NCI-H2081 treated with DMSO at 0.1 percent for 48 hours (cell line): ENCODE data around the gene SIDT2.
"Not testable (repeated sequence)": the region's sequence is repeated elsewhere in the genome, so short reads cannot be mapped to it uniquely, and the experiment has no call there.

Source experiments
- DNase-seq: peaks from one replicate; lab custom pipeline; 2025; lab: John Stamatoyannopoulos, UW

The SIDT2 gene

DNA sequence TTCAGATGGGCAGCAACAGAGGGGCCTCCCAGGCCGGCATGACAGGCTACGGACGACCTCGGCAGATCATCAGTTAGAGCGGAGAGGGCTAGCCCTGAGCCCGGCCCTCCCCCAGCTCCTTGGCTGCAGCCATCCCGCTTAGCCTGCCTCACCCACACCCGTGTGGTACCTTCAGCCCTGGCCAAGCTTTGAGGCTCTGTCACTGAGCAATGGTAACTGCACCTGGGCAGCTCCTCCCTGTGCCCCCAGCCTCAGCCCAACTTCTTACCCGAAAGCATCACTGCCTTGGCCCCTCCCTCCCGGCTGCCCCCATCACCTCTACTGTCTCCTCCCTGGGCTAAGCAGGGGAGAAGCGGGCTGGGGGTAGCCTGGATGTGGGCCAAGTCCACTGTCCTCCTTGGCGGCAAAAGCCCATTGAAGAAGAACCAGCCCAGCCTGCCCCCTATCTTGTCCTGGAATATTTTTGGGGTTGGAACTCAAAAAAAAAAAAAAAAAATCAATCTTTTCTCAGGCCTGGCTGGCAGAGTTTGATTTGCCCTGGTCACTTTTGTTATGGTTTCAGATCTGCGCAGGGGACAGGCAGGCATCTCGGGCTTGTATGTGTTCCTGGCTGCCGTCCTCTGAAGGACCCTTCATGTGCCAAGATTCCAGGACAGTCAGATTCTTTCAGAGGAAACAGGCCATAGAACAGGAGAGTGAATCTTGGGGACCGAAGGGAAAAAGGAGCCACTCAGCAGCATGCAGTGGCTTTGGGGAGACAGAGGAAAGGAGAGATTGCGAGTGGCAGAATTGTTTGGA is 25.9 kb downstream of the SIDT2 start:
- DNase-seq = no peak

DNA sequence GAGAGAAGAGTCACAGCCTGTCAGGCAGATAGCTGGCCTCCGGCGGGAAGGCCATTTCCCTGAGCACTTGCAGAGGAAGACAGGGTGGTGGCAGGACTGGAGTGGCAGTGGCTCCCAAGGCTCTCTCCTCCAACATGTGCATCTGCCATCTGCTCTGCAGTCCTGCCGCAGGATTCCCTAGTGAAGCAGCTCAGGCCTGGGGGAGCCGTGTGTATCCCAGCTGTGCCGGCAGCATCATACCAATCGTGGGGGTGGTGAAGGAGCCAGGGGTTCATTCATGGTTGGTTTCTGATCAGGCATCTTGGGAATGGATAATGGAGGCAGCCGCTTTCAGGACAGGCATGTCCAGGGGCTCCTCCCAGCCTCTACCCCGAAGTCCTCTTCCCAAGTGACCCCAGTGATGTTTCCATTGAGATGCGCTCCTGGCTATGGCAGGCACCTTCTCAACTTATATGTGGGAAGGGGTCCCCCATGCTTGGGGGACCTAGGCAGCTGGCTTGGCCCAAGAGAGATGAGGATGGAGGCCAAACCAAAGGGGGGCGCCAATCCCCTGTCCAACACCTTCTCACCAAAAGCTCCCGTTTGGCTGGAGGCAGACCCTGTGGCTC is 26.8 kb downstream of the SIDT2 start:
- DNase-seq = no peak

DNA sequence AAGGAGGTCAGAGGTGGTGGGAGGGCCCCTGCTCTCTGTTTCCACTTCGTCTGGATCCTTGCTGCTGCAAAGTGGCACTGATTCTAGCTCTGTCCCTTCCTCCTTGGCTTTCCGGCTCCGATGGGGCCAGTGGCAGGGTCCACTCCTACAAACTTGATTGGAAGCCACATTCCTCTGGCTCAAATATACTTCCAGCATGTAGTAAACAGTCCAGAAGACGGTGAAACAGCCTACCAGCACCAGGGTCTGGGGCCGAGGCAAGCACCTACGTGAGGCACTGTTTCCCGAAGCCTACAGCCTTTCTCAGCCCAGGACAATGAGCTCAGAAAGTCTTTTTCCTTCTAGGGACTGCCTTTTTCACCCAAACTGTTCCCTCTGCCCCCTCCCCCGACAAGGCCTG is 27.6 kb downstream of the SIDT2 start:
- DNase-seq = not testable (repeated sequence)

DNA sequence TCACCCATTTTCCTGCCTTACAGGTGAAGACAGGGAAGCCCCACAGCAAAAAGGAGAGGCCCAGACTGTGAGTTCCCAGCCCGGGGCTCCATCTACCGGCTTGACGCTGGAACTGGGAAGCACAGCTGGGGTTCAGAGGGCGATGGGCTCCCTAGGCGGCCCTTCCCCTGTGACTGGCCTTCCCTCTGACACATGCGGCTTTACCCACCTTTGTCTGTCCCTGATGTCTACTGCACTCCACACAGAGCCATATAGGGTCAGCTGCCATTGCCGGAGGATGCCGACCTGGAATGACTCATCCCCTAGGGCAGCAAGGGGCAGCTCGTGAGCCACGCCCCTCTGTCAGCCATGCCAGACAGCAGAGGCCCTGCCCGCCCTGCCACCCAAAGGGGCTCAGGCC is 28.3 kb downstream of the SIDT2 start:
- DNase-seq = not testable (repeated sequence)

DNA sequence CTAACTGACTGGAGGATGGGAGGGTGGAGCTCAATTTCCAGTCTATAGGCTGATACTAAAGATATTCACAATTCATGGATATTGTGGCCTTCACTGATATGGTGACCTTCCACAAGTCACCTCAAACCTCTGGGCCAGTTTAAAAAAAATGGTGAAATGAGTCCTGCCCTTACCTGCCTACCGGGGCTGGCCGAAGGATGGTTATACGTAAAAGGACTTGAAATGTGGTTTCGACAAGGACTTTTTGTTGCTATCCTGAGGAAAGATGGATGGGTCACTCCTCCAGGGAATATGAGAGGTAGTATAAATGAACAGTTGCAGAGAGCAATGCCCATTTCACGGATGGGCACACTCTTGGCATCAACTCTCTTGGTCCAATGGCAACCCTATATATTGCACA is 28.9 kb downstream of the SIDT2 start:
- DNase-seq = not testable (repeated sequence)

DNA sequence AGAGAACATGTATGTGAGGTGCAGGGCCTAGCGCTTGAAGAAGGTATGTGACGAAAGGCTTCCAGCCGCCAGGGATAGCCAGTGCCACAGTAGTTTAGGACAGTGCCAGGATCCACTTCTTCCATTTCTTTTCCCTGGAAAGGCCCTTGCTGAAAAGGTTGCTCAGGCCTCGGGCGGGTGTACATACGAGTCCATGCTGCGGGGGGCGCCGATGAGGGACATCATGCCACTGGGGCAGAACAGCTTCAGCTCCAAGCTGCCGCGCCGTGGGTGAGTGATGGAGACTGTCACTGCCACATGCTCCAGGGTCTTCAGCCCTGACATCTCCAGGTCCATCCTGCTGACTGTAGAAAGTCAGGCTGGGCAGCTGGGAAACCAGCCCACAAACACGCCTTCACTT is 30.2 kb downstream of the SIDT2 start:
- not testable (repeated sequence) for DNase-seq

DNA sequence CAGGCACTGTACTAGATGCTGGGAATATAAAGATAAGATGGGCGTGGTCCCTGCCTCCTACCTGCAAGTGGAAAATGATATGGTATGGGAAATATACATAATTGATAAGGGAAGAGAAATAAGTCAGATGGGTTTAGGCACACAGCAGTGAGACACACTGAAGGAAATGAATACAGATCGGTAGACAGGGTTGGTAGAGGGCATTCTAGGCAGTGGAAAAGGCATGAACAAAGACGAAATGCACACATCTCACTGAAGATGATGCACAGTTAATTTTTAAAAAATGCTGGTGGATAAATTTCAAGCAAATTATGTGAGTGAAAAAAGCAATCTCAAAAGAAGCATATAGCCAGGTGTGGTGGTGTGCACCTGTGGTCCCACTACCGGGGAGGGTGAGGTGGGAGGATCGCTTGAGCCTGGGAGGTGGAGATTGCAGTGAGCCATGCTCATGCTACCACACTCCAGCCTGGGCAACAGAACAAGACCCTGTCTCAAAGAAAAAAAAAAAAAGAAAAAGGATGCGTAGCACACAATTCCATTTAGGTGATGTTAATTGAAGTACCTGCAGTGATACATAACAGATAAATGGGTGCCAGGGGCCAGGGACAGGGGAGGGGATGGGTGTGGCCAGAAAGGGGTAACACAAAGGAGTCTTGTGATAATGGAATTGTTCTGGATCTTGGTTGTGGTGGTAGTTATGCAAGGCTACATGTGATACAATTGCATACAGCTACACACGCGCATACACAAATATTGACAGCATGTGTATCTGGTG is 31.0 kb downstream of the SIDT2 start:
- not testable (repeated sequence) for DNase-seq

- DNase-seq = no peak
These were observed 32.1 kb downstream of the SIDT2 start for GRCh38 chr11:117210620-117211019.

GRCh38 chr11:117212697-117213355 is 34.3 kb downstream of the SIDT2 start:
- no peak for DNase-seq

DNA sequence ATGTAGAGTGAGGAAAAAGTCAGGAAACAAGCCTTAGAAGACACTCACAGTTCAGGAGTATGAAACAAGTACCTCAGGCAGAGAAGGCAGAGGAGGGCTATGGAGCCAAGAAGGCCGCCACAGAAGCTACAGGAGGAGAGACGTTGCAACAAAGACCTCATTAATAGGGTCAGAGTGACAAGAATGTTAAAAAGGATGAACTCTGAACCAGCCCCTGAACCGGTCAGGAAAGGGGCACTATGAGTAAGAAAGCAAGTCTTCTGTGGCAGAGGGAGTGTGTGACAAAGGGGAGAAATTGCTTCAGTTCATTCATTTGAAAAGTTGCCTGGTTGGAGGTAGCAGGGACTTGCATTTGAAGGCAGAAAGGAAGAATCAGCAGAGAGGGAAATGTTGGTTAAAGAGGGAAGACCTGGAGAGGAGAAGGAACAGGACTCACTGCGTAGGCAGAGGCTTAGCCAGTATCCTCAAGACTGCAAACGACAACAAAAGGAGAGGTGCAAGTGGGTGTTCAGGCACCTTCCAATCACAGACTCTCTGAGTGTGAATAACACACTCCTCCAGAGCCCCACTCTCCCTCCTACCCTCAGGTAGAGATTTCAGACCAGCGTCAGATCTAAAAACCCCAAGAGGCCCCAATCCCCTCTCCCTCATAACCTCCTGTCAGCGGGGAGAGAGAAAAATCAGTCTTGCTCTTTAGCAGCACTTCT is 36.0 kb downstream of the SIDT2 start:
- no peak for DNase-seq

DNA sequence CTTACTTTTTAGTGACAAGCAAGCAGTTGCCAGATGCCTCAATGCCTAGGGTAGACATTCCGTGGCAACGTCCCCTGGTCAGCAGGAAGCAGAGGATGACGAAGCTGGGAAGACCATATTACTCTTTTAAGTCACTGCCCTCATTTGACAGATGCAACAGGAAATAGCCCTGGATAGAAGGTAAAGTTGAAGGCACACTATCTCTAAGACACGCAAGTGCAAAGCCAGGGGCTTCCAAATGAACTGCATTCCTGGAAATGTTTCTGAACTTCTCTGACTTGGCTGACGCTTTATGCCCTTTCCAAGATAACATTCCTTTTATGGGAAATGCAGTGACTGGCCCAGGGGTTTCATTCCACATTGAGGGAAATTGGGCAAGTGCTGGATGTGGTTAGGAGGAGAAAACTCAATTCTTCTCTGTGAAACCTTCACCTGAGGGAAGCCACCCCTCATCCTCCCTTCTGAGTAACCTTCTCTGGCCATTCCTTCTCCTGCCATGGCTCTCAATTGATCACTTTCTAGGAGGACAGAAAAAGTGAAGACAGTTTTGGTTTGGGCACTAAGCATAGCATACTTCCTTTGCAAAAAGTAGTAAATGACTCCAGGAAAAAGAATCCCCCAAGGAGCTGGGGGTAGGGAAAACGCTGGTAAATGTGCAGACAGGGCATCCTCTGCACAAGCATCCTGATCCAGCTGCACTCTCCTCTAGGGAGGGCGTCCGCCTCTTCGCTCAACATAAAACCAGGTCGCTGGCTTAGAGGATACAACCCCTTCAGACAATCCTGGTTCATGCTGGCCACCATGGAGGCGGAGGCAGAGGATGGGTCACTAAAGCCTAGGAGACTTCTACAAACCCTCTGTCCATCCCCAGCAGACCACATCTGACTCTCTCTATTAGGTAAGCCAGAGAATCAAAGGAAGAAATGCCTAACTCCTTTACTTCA is 38.9 kb downstream of the SIDT2 start:
- DNase-seq = no peak

- DNase-seq = no peak
These were observed 39.8 kb downstream of the SIDT2 start for GRCh38 chr11:117218133-117218915.

GRCh38 chr11:117219001-117219400 is 40.5 kb downstream of the SIDT2 start:
- DNase-seq = no peak

GRCh38 chr11:117219455-117219854 is 40.9 kb downstream of the SIDT2 start:
- no peak for DNase-seq

DNA sequence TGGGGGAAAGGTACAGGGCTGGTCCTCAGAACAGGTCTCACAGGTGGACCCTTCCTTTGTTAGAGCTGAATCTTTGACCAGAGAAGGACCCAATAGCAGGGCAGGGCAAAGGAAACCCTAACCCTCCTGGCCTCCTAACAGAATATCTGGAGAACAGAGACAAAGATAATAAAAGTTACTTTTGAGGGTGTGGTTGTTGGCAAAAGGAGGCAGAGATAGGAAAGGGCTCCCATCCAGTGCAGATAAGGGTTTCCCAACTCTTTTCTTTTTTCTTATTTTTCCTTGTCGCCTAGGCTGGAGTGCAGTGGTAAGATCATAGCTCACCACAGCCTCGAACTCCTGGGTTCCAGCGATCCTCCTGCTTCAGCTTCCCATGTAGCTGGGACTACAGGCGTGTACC is 41.5 kb downstream of the SIDT2 start:
- no peak for DNase-seq

GRCh38 chr11:117220568-117220967 is 42.0 kb downstream of the SIDT2 start:
- no peak for DNase-seq

DNA sequence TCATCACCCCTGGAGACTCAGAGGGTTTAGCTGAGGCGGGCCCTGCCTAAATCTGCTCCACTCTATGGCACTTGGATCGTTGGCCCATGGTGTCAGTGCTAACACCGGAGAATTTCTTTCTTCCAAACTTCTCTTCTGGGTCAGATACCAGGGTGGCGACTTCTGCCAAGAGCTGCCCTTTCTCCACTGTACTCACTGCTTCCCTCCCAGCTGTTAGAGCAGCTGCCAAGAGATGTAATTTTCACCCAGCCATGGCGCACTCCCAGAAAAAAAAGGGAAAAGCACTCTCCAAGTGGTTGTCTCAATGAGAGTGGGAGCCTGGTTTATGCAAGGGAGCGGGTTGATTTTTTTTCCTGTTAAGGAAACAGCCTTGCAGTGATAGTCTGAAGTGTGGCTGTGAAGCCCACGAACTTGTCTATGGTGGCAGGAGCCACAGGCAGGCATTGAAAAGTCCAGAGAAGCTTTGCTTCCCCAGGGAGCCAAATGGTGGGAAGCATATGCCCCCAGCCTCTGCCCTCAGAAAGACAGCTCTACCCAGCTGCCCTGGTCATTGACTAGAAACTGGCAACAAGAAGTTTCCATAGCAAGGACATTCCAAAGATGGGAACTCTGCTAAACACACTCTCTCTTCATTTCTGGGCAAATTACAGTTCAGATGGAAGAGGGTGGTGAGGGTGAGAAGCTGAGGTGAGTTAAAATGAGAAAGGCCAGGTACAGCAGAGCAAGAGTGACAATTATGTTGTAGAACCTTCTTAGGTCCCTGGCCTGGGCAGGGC is 42.6 kb downstream of the SIDT2 start:
- no peak for DNase-seq

DNA sequence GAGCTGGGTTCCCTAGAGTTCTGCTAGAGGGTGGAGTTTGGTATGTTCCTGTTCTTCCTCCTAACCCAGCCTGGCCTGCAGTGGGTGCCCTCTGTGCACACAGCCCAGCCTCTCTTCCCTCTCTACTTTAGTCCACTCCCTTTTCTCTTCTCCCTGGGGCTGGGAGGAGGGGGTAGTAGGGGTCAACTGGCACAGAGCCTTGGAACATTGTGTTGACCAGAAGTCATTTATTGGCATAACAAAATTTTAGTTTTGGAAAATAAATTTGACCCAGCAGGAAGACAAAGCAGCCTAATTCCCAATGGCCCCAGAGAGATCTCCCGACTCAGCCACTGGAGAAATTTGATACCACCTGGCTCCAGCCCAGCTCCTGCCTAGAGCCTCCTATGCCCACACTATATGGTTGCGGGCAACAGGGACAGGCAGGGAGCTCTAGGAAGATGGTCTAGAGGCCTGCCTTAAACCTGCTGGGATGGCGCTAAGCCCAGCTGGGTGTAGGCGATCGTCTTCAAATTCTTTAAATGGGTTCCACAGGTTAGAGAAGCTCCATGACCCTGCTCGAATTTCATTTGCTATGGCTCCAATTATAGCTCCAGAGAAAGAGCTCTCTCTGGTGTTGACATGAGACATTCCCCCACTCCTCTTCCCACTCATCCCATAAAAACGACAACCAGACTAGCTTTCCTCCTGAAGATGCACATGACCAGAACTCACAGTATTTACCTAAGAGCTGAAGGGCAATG is 43.4 kb downstream of the SIDT2 start:
- no peak for DNase-seq
